BLaER1 treated with 17β-estradiol and CSF1 and Interleukin-3, amounts not matched to agents 10 nM and 100 nM (cell line): ENCODE results near the gene USP14.

Experiments
- H3K27ac ChIP-seq, 11 experiments: shearing (Covaris generic); formaldehyde crosslinking; 2 replicates each; pipeline ENCODE4 v1.8.1; 2022
- H3K27me3 ChIP-seq, 11 experiments: shearing (Covaris generic); formaldehyde crosslinking; 2 replicates each; pipeline ENCODE4 v1.8.1; 2022
- H3K36me3 ChIP-seq, 11 experiments: shearing (Covaris generic); formaldehyde crosslinking; 2 replicates each; pipeline ENCODE4 v1.8.1; 2022
- H3K4me1 ChIP-seq, 10 experiments: shearing (Covaris generic); formaldehyde crosslinking; 2 replicates each; pipeline ENCODE4 v1.8.1; 2022
- H3K4me2 ChIP-seq, 11 experiments: shearing (Covaris generic); formaldehyde crosslinking; 2 replicates each; pipeline ENCODE4 v1.8.1; 2022
- H3K4me3 ChIP-seq, 10 experiments: shearing (Covaris generic); formaldehyde crosslinking; 2 replicates each; pipeline ENCODE4 v1.8.1; 2022
- H3K9ac ChIP-seq, 11 experiments: shearing (Covaris generic); formaldehyde crosslinking; 2 replicates each; pipeline ENCODE4 v1.8.1; 2022
- H3K9me3 ChIP-seq, 11 experiments: shearing (Covaris generic); formaldehyde crosslinking; replicated peaks in 1 of 11; 2 replicates each; pipeline ENCODE4 v1.8.1; 2022
- H4K20me1 ChIP-seq, 11 experiments: shearing (Covaris generic); formaldehyde crosslinking; 2 replicates each; pipeline ENCODE4 v1.8.1; 2022
- Cebpa-rat ChIP-seq, 11 experiments: shearing (Covaris generic); IDR thresholded peaks; 2 replicates each; pipeline ENCODE4 v1.8.1; 2022

USP14 gene

GRCh38 chr18:213966-214365 is 55.6 kb downstream of the USP14 start:
- peaks cover 0 to 7% (median 0%) of the 10 kb centered on the region in 10 experiments; a peak in 3 of 20 replicates for H3K4me1 ChIP-seq
- no peak overlapping the region for H3K4me3 ChIP-seq
- peaks cover 94 to 100% (median 99%) of the 10 kb centered on the region in 11 experiments for H3K36me3 ChIP-seq
- peaks cover 0 to 13% (median 6%) of the 10 kb centered on the region in 11 experiments; a peak in 11 of 22 replicates for H3K9me3 ChIP-seq
- H3K4me2 ChIP-seq, result no peak overlapping the region
- H4K20me1 ChIP-seq, result peaks cover 0 to 8% (median 3%) of the 10 kb centered on the region in 11 experiments; a peak in 5 of 22 replicates
- no peaks in the 10 kb centered on the region for H3K27me3 ChIP-seq
- H3K27ac ChIP-seq, result no peak overlapping the region
- TF ChIP-seq Cebpa-rat (IDR thresholded peaks at IDR 0.05), result no peak
- H3K9ac ChIP-seq, result no peak overlapping the region

GRCh38 chr18:215448-216010 is 57.2 kb downstream of the USP14 start:
- TF ChIP-seq Cebpa-rat (IDR thresholded peaks at IDR 0.05), result no peak
- Histone ChIP-seq H3K4me3 (no peak overlapping the region), H4K20me1 (peaks cover 0 to 4% (median 0%) of the 10 kb centered on the region in 11 experiments; a peak in 2 of 22 replicates), H3K4me1 (no peaks in the 10 kb centered on the region), H3K36me3 (peaks cover 83 to 100% (median 96%) of the 10 kb centered on the region in 11 experiments), H3K9me3 (peaks cover 0 to 13% (median 6%) of the 10 kb centered on the region in 11 experiments; a peak in 11 of 22 replicates), H3K4me2 (no peak overlapping the region), H3K27me3 (no peaks in the 10 kb centered on the region), H3K27ac (no peak overlapping the region), H3K9ac (no peak overlapping the region)

- H3K4me1 ChIP-seq, result no peaks in the 10 kb centered on the region
- no peak for TF ChIP-seq Cebpa-rat (IDR thresholded peaks at IDR 0.05)
- peaks cover 0 to 13% (median 6%) of the 10 kb centered on the region in 11 experiments; a peak in 11 of 22 replicates for H3K9me3 ChIP-seq
- no peak overlapping the region for H3K27ac ChIP-seq
- no peaks in the 10 kb centered on the region for H3K27me3 ChIP-seq
- H3K4me2 ChIP-seq, result no peak overlapping the region
- peaks cover 74 to 99% (median 92%) of the 10 kb centered on the region in 11 experiments for H3K36me3 ChIP-seq
- H3K4me3 ChIP-seq, result no peak overlapping the region
- no peaks in the 10 kb centered on the region; a peak in 1 of 22 replicates for H4K20me1 ChIP-seq
- no peak overlapping the region for H3K9ac ChIP-seq
Observed at GRCh38 chr18:217532-218336, 59.4 kb downstream of the USP14 start.

- Histone ChIP-seq H3K4me3 (no peak overlapping the region), H3K4me2 (no peak overlapping the region), H3K36me3 (peaks cover 74 to 99% (median 92%) of the 10 kb centered on the region in 11 experiments), H3K9ac (no peak overlapping the region), H3K4me1 (no peaks in the 10 kb centered on the region), H3K27ac (no peak overlapping the region), H3K9me3 (peaks cover 0 to 13% (median 6%) of the 10 kb centered on the region in 11 experiments; a peak in 11 of 22 replicates), H3K27me3 (no peaks in the 10 kb centered on the region), H4K20me1 (no peaks in the 10 kb centered on the region)
- TF ChIP-seq Cebpa-rat (IDR thresholded peaks at IDR 0.05), result no peak
Observed at GRCh38 chr18:220708-221107, 62.4 kb downstream of the USP14 start.

- Histone ChIP-seq H3K4me3 (no peak overlapping the region), H3K27ac (no peak overlapping the region), H3K36me3 (peaks cover 82 to 100% (median 93%) of the 10 kb centered on the region in 11 experiments), H3K4me2 (no peak overlapping the region), H3K9me3 (no peaks in the 10 kb centered on the region), H3K27me3 (no peaks in the 10 kb centered on the region), H4K20me1 (0 out of 22 replicates have a peak, but pooled peaks cover 0 to 9% (median 0%) of the 10 kb centered on the region in 11 experiments), H3K4me1 (no peaks in the 10 kb centered on the region), H3K9ac (no peak overlapping the region)
- TF ChIP-seq Cebpa-rat (IDR thresholded peaks at IDR 0.05), result no peak
Observed at GRCh38 chr18:225745-226144, 67.4 kb downstream of the USP14 start.

GRCh38 chr18:227374-227773 is 69.0 kb downstream of the USP14 start:
- H3K27me3 ChIP-seq, result no peaks in the 10 kb centered on the region
- H3K4me1 ChIP-seq, result no peaks in the 10 kb centered on the region
- no peak overlapping the region for H3K9ac ChIP-seq
- no peak overlapping the region for H3K4me2 ChIP-seq
- H3K27ac ChIP-seq, result no peak overlapping the region
- H4K20me1 ChIP-seq, result 0 out of 22 replicates have a peak, but pooled peaks cover 0 to 9% (median 0%) of the 10 kb centered on the region in 11 experiments
- TF ChIP-seq Cebpa-rat (IDR thresholded peaks at IDR 0.05), result no peak
- no peak overlapping the region for H3K4me3 ChIP-seq
- no peaks in the 10 kb centered on the region for H3K9me3 ChIP-seq
- H3K36me3 ChIP-seq, result peaks cover 74 to 97% (median 93%) of the 10 kb centered on the region in 11 experiments

GRCh38 chr18:227902-228301 is 69.5 kb downstream of the USP14 start:
- Histone ChIP-seq H3K4me3 (no peak overlapping the region), H3K36me3 (peaks cover 69 to 97% (median 88%) of the 10 kb centered on the region in 11 experiments), H3K9ac (no peak overlapping the region), H3K27ac (no peak overlapping the region), H4K20me1 (0 out of 22 replicates have a peak, but pooled peaks cover 0 to 9% (median 0%) of the 10 kb centered on the region in 11 experiments), H3K4me2 (no peak overlapping the region), H3K4me1 (no peaks in the 10 kb centered on the region), H3K27me3 (no peaks in the 10 kb centered on the region), H3K9me3 (no peaks in the 10 kb centered on the region)
- TF ChIP-seq Cebpa-rat (IDR thresholded peaks at IDR 0.05), result no peak

- TF ChIP-seq Cebpa-rat (IDR thresholded peaks at IDR 0.05), result no peak
Observed at GRCh38 chr18:228586-228985, 70.2 kb downstream of the USP14 start.

GRCh38 chr18:231563-231962 is 73.2 kb downstream of the USP14 start:
- Histone ChIP-seq H3K4me3 (no peak overlapping the region), H4K20me1 (0 out of 22 replicates have a peak, but pooled peaks cover 0 to 9% (median 0%) of the 10 kb centered on the region in 11 experiments), H3K27ac (no peak overlapping the region), H3K9ac (no peak overlapping the region), H3K9me3 (no peaks in the 10 kb centered on the region), H3K4me2 (no peak overlapping the region), H3K27me3 (no peaks in the 10 kb centered on the region), H3K36me3 (peaks cover 32 to 73% (median 59%) of the 10 kb centered on the region in 11 experiments), H3K4me1 (no peaks in the 10 kb centered on the region)
- no peak for TF ChIP-seq Cebpa-rat (IDR thresholded peaks at IDR 0.05)

More at GRCh38 chr18:228586-228985, 70.2 kb downstream of the USP14 start:
- H3K4me3 ChIP-seq, result no peak overlapping the region
- 0 out of 22 replicates have a peak, but pooled peaks cover 0 to 9% (median 0%) of the 10 kb centered on the region in 11 experiments for H4K20me1 ChIP-seq
- no peak overlapping the region for H3K9ac ChIP-seq
- no peaks in the 10 kb centered on the region for H3K9me3 ChIP-seq
- H3K4me2 ChIP-seq, result no peak overlapping the region
- H3K36me3 ChIP-seq, result peaks cover 62 to 97% (median 83%) of the 10 kb centered on the region in 11 experiments
- no peak overlapping the region for H3K27ac ChIP-seq
- H3K4me1 ChIP-seq, result no peaks in the 10 kb centered on the region
- H3K27me3 ChIP-seq, result no peaks in the 10 kb centered on the region
